ENCODE data around the gene GET3. TPM values are rescaled to one million over a fixed set of nuclear protein-coding genes. Genes with fewer than 3 reads are reported as not detected.

Gene GET3
- total and polyA plus RNA-seq, 3 donors from 2014 or later = 89.3 to 134 (median 109) TPM

DNA sequence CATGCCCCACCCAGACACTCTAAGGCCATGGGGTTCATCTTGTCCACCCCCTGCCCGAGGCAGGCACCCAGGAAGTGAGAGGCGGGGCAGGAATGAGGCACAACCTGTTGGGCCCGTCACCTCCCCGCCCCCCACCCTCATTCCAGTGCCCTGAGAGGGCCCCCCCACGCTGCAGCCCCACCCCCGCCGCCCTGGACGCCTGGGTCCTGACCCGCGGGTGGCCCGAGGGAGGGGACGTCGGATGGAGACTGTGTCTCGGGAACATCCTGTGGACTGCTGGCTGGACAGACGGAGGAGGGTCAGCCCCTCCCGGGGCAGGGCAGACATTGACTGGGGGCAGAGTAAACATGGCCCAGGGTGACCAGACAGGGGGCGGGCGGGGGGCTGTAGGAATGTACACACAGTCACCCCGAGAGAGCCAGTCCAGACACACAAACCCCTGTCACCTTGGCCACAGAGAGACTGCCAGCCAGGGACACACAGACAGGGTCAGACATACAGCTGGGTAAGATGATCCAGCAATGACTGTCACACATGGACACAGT is 46.6 kb downstream of the GET3 start:
- 0 to 23% methylated on average over 2 to 13 of the region's 19 CpGs for WGBS, 2 donors
- Histone ChIP-seq H3K4me3 (no peak overlapping the region), H3K27me3 (no peaks in the 10 kb centered on the region), H3K4me1 (peaks cover 66% of the 10 kb centered on the region), H3K9me3 (no peaks in the 10 kb centered on the region), H3K36me3 (ENCODE audit: low read depth, missing control alignments) (no peaks in the 10 kb centered on the region), H3K27ac (peak overlapping the region; percentile 82 to 98)
- intact Hi-C loops (cut with DNase I; ENCODE audit: low total_unique reads) = no loop called here
- peak; percentile 30 for DNase-seq
- TF ChIP-seq, protein P1, sequence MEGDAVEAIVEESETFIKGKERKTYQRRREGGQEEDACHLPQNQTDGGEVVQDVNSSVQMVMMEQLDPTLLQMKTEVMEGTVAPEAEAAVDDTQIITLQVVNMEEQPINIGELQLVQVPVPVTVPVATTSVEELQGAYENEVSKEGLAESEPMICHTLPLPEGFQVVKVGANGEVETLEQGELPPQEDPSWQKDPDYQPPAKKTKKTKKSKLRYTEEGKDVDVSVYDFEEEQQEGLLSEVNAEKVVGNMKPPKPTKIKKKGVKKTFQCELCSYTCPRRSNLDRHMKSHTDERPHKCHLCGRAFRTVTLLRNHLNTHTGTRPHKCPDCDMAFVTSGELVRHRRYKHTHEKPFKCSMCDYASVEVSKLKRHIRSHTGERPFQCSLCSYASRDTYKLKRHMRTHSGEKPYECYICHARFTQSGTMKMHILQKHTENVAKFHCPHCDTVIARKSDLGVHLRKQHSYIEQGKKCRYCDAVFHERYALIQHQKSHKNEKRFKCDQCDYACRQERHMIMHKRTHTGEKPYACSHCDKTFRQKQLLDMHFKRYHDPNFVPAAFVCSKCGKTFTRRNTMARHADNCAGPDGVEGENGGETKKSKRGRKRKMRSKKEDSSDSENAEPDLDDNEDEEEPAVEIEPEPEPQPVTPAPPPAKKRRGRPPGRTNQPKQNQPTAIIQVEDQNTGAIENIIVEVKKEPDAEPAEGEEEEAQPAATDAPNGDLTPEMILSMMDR (IDR thresholded peaks at IDR 0.05) = no peak
- TF ChIP-seq POLR2A (IDR thresholded peaks at IDR 0.05) = no peak

DNA sequence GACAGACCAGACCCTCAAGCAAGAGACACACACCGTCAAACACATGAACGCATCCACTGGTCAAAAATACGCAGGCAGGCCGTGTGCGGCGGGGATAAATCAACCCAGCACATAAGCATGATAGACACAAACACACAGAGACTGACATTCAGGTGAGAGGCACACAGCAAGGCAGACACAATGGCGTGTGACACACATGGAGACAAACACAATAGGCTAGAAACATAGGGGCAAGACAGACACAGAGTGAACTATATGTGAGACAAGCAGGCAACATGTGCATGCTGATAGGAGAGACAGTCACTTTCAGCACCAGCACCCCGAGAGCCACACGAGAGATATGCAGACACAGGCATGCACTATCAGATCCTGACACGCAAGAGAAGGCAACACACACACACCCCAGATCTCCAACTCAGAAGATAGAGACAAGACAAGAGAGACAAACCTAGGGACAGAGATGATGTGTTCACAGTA is 47.1 kb downstream of the GET3 start:
- H3K36me3 ChIP-seq (ENCODE audit: low read depth, missing control alignments) = no peaks in the 10 kb centered on the region
- H3K4me3 ChIP-seq = no peak overlapping the region
- peak overlapping the region; percentile 82 to 98 for H3K27ac ChIP-seq
- TF ChIP-seq, protein P1 (IDR thresholded peaks at IDR 0.05) = no peak
- no peak for TF ChIP-seq POLR2A (IDR thresholded peaks at IDR 0.05)
- WGBS, 2 donors = 43 to 52% methylated on average over 10 of the region's 10 CpGs
- H3K27me3 ChIP-seq = no peaks in the 10 kb centered on the region
- intact Hi-C loops (cut with DNase I; ENCODE audit: low total_unique reads) = no loop called here
- no peak for DNase-seq
- H3K9me3 ChIP-seq = no peaks in the 10 kb centered on the region
- H3K4me1 ChIP-seq = peaks cover 66% of the 10 kb centered on the region

DNA sequence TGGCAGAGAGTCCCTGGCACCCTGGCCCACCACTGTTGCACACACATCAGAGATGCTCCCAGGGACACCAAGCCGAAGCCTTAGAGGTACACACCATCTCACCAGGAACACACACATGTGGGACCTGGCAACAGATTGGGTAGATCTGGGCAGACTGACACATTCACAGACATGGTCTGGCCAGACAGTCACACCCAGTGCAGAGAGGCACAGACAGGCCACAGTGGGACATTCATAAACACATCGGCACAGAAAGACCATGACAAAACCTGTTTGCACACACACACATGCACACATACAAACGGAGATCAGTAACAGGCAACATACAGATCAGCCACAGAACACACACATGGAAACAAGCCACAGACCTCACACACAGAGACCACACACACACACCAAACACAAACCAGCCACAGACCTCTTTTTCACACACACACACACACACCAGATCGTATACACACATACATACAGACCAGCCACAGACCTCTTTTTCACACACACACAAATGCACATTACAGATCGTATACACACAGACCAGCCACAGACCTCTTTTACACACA is 47.7 kb downstream of the GET3 start:
- no peaks in the 10 kb centered on the region for H3K9me3 ChIP-seq
- intact Hi-C loops (cut with DNase I; ENCODE audit: low total_unique reads) = no loop called here
- peaks cover 61% of the 10 kb centered on the region for H3K4me1 ChIP-seq
- TF ChIP-seq POLR2A (IDR thresholded peaks at IDR 0.05) = no peak
- TF ChIP-seq, protein P1 (IDR thresholded peaks at IDR 0.05) = no peak
- no peak for DNase-seq
- 51 to 57% methylated on average over 4 to 5 of the region's 5 CpGs for WGBS, 2 donors
- peak overlapping the region; percentile 93 to 98 for H3K27ac ChIP-seq
- no peak overlapping the region for H3K4me3 ChIP-seq
- H3K27me3 ChIP-seq = no peaks in the 10 kb centered on the region
- H3K36me3 ChIP-seq (ENCODE audit: low read depth, missing control alignments) = no peaks in the 10 kb centered on the region

DNA sequence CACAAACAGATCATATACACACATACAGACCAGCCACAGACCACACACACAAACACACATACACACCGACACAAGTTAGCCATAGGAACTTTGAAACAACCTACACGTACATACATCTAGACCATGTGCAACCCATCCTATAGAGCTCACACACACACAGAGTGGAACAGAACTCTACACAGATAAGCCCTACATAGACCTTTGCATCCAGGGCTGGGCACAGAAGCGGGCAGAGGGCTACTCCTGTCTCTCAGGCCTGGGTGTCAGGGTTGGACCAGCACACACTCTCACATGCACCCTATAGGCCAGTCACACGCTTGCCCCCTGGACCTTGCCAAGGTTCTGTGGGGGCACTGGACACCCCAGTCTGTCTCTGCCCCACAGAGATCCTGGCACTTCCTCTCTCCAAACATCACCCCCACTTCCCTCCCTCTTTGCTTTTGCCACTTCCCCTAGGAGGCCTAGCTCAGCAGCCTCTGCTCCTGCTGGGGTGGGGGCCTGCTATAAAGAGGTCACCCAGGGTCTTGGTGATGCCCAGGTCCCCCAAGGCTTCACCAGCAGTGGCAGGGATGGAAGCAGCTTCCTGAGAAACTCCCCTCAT is 48.2 kb downstream of the GET3 start:
- Histone ChIP-seq H3K36me3 (ENCODE audit: low read depth, missing control alignments) (no peaks in the 10 kb centered on the region), H3K9me3 (no peaks in the 10 kb centered on the region), H3K4me1 (peaks cover 61% of the 10 kb centered on the region), H3K4me3 (no peak overlapping the region), H3K27ac (peak overlapping the region; percentile 93 to 98), H3K27me3 (no peaks in the 10 kb centered on the region)
- WGBS, 2 donors = 70 to 83% methylated on average over 3 to 4 of the region's 4 CpGs
- intact Hi-C loops (cut with DNase I; ENCODE audit: low total_unique reads) = no loop called here
- peak; percentile 23 for DNase-seq
- TF ChIP-seq POLR2A (IDR thresholded peaks at IDR 0.05) = no peak
- TF ChIP-seq, protein P1 (IDR thresholded peaks at IDR 0.05) = no peak
